Type B pancreatic cell (in vitro differentiated cells): ENCODE results near the gene HDAC9. TPM values are rescaled to one million over a fixed set of nuclear protein-coding genes. Genes with fewer than 3 reads are reported as not detected.

ENCODE experiments used
- DNase-seq: peaks from one replicate; pipeline ENCODE4 v3.0.0; 2021; ENCODE audit warnings: mixed read lengths; ENCODE audit not compliant: unreplicated experiment; ENCODE audit errors: extremely low spot score
- H3K27ac Mint-ChIP-seq: 2 replicates; pipeline ENCODE4 v1.8.0; 2021; ENCODE audit warnings: mild to moderate bottlenecking, mixed read lengths
- H3K27me3 Mint-ChIP-seq: 2 replicates; pipeline ENCODE4 v1.8.0; 2021; ENCODE audit warnings: mixed read lengths
- H3K36me3 Mint-ChIP-seq: 2 replicates; pipeline ENCODE4 v1.8.0; 2021; ENCODE audit warnings: mixed read lengths
- H3K4me1 Mint-ChIP-seq: one replicate; pipeline ENCODE4 v1.8.0; 2021; ENCODE audit warnings: mixed read lengths; ENCODE audit not compliant: unreplicated experiment
- H3K4me3 Mint-ChIP-seq: 2 replicates; pipeline ENCODE4 v1.8.0; 2021; ENCODE audit warnings: mild to moderate bottlenecking, mixed read lengths
- H3K9me3 Mint-ChIP-seq: 2 replicates; pipeline ENCODE4 v1.8.0; 2021; ENCODE audit warnings: mixed read lengths
- total RNA-seq: library from RNA; stranded (reverse); gene quantifications from 2 replicates; pipeline ENCODE4 v1.2.1, GENCODE V29; 2021; ENCODE audit warnings: low replicate concordance
- TF ChIP-seq, protein P1 (sequence below): fragments of 200-600 bp; sonication (generic); conservative IDR thresholded peaks from 2 replicates; pipeline ENCODE4 v1.5.0; 2021; ENCODE audit warnings: antibody characterized with exemption, mild to moderate bottlenecking

Gene HDAC9
- total RNA-seq, 1 donor from 2014 or later: 6.8 TPM

GRCh38 chr7:18829858-18830285 is 334.3 kb downstream of the HDAC9 start:
- no peaks in the 10 kb centered on the region for H3K36me3 Mint-ChIP-seq
- H3K4me3 Mint-ChIP-seq: peak overlapping the region; percentile 50
- no peaks in the 10 kb centered on the region for H3K9me3 Mint-ChIP-seq
- H3K27me3 Mint-ChIP-seq: no peaks in the 10 kb centered on the region
- TF ChIP-seq, protein P1, sequence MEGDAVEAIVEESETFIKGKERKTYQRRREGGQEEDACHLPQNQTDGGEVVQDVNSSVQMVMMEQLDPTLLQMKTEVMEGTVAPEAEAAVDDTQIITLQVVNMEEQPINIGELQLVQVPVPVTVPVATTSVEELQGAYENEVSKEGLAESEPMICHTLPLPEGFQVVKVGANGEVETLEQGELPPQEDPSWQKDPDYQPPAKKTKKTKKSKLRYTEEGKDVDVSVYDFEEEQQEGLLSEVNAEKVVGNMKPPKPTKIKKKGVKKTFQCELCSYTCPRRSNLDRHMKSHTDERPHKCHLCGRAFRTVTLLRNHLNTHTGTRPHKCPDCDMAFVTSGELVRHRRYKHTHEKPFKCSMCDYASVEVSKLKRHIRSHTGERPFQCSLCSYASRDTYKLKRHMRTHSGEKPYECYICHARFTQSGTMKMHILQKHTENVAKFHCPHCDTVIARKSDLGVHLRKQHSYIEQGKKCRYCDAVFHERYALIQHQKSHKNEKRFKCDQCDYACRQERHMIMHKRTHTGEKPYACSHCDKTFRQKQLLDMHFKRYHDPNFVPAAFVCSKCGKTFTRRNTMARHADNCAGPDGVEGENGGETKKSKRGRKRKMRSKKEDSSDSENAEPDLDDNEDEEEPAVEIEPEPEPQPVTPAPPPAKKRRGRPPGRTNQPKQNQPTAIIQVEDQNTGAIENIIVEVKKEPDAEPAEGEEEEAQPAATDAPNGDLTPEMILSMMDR: no peak
- DNase-seq: no peak
- H3K27ac Mint-ChIP-seq: no peak overlapping the region
- H3K4me1 Mint-ChIP-seq: peaks cover 41% of the 10 kb centered on the region

GRCh38 chr7:18831419-18831818 is 335.9 kb downstream of the HDAC9 start:
- Mint-ChIP-seq H3K9me3 (no peaks in the 10 kb centered on the region), H3K27me3 (no peaks in the 10 kb centered on the region), H3K4me1 (peaks cover 55% of the 10 kb centered on the region), H3K27ac (no peak overlapping the region), H3K4me3 (no peak overlapping the region), H3K36me3 (no peaks in the 10 kb centered on the region)
- DNase-seq: no peak
- TF ChIP-seq, protein P1: no peak

GRCh38 chr7:18831943-18832342 is 336.4 kb downstream of the HDAC9 start:
- H3K36me3 Mint-ChIP-seq: no peaks in the 10 kb centered on the region
- TF ChIP-seq, protein P1: no peak
- peaks cover 55% of the 10 kb centered on the region for H3K4me1 Mint-ChIP-seq
- no peak overlapping the region for H3K4me3 Mint-ChIP-seq
- DNase-seq: no peak
- H3K9me3 Mint-ChIP-seq: no peaks in the 10 kb centered on the region
- H3K27me3 Mint-ChIP-seq: no peaks in the 10 kb centered on the region
- H3K27ac Mint-ChIP-seq: no peak overlapping the region

GRCh38 chr7:18834577-18834976 is 339.0 kb downstream of the HDAC9 start:
- TF ChIP-seq, protein P1: no peak
- H3K27me3 Mint-ChIP-seq: no peaks in the 10 kb centered on the region
- H3K36me3 Mint-ChIP-seq: no peaks in the 10 kb centered on the region
- no peak overlapping the region for H3K27ac Mint-ChIP-seq
- peaks cover 42% of the 10 kb centered on the region for H3K4me1 Mint-ChIP-seq
- H3K4me3 Mint-ChIP-seq: no peak overlapping the region
- H3K9me3 Mint-ChIP-seq: no peaks in the 10 kb centered on the region
- no peak for DNase-seq

GRCh38 chr7:18835001-18835690 is 339.6 kb downstream of the HDAC9 start:
- H3K4me3 Mint-ChIP-seq: peak overlapping the region; percentile 48
- no peaks in the 10 kb centered on the region for H3K27me3 Mint-ChIP-seq
- no peaks in the 10 kb centered on the region for H3K36me3 Mint-ChIP-seq
- TF ChIP-seq, protein P1: no peak
- DNase-seq: no peak
- peak overlapping the region; percentile 34 for H3K27ac Mint-ChIP-seq
- H3K4me1 Mint-ChIP-seq: peaks cover 37% of the 10 kb centered on the region
- no peaks in the 10 kb centered on the region for H3K9me3 Mint-ChIP-seq

DNA sequence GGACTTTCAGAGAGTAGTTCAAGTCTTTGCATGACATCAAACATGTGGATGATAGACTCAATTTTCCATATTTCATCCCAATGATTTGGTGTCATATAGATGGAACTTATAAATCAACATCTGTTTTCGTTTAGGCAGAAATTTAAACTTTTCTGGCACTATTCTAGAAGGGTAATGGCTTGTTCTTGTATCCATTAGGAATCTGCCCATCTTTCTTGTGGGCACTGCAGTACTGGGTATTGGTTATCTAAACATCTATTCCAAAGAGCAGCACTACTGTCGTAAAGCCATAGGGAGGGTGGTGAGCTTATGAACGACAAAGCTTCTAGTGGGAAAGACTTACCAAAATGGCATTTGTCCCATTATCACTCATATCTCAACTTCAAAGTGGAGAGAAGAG is 348.4 kb downstream of the HDAC9 start:
- TF ChIP-seq, protein P1: no peak
- H3K36me3 Mint-ChIP-seq: no peaks in the 10 kb centered on the region
- no peaks in the 10 kb centered on the region for H3K27me3 Mint-ChIP-seq
- H3K4me1 Mint-ChIP-seq: peaks cover 25% of the 10 kb centered on the region
- H3K9me3 Mint-ChIP-seq: peaks cover 3% of the 10 kb centered on the region
- H3K4me3 Mint-ChIP-seq: no peak overlapping the region
- H3K27ac Mint-ChIP-seq: no peak overlapping the region
- DNase-seq: no peak
